Measurements from ENCODE around the gene RFX7.
A peak's percentile ranks its signal among the peaks of the same experiment; 100 is the strongest.

RFX7 gene

DNA sequence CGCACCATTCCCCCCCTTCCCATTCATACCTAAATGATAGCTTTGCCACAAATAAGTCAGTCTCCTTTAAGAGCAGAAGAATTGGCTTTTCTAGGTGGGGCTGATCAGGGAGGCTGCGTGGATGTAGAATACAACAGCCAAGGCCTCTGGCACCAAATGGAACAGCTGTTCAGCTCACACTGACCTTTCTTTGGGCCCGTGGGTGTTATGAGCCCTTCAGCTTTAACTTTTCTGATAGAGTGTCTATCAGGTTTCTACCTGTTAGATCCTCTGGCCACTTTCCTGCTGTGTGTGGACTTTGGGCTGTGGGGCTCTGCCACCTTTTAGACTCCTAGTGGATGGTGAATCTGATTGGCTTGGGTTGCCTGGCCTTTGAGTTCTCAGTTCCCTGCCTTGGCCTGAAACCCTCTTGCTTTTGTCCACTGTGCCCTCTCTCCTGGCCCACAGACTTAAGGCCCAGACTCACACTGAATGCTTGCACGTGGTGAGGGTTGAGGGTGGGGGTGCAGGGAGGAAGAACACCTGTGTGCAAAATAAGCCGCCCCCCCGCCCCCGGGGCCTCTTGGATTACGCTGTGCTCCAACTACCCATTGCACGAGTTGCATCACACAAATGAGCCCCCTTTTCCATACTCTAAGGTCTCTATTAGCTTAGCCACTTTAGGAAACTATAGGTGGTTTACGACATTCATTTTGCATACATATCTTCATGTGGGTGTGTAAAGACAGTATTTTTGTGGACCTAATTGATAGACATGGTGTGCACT is 1.3 kb upstream of the RFX7 start:
- Histone ChIP-seq H3K36me3 (ENCODE audit: insufficient read depth, low read length) (peaks cover 2% of the 10 kb centered on the region), H4K20me1 (ENCODE audit: insufficient read depth, low read length) (peaks cover 5% of the 10 kb centered on the region; the same call in 1 of the 2 replicates), H3K4me3 (ENCODE audit: low read depth in 1 of 2, low read length in 2 of 2) (peak overlapping the region; percentile 49 to 62; a peak in 3 of 4 replicates), H3K9me3 (ENCODE audit: insufficient read depth, low read length, severe bottlenecking) (no peaks in the 10 kb centered on the region), H3K4me2 (ENCODE audit: insufficient read depth, low read length) (peak overlapping the region; percentile 70), H3K27me3 (ENCODE audit: insufficient read depth, low read length, poor library complexity) (no peaks in the 10 kb centered on the region), H3K4me1 (ENCODE audit: insufficient read depth, low read length) (peaks cover 41% of the 10 kb centered on the region), H3K27ac (ENCODE audit: low read length) (peak overlapping the region; percentile 97), H3K9ac (ENCODE audit: low read depth, low read length) (peak overlapping the region; percentile 87), H3K79me2 (ENCODE audit: insufficient read depth, low read length) (peaks cover 53% of the 10 kb centered on the region), H2AFZ (ENCODE audit: low read depth, low read length) (peak overlapping the region; percentile 66)
- ATAC-seq (ENCODE audit: insufficient read depth, low read depth), result peak; percentile 17
- DNase-seq, result peak; percentile 76
- no peak for TF ChIP-seq EZH2 (IDR thresholded peaks at IDR 0.05; ENCODE audit: borderline replicate concordance, low read depth, low read length, severe bottlenecking)
- TF ChIP-seq, protein P1, sequence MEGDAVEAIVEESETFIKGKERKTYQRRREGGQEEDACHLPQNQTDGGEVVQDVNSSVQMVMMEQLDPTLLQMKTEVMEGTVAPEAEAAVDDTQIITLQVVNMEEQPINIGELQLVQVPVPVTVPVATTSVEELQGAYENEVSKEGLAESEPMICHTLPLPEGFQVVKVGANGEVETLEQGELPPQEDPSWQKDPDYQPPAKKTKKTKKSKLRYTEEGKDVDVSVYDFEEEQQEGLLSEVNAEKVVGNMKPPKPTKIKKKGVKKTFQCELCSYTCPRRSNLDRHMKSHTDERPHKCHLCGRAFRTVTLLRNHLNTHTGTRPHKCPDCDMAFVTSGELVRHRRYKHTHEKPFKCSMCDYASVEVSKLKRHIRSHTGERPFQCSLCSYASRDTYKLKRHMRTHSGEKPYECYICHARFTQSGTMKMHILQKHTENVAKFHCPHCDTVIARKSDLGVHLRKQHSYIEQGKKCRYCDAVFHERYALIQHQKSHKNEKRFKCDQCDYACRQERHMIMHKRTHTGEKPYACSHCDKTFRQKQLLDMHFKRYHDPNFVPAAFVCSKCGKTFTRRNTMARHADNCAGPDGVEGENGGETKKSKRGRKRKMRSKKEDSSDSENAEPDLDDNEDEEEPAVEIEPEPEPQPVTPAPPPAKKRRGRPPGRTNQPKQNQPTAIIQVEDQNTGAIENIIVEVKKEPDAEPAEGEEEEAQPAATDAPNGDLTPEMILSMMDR (IDR thresholded peaks at IDR 0.05; ENCODE audit: borderline replicate concordance, extremely low read depth, low read length, poor library complexity, severe bottlenecking), result no peak

DNA sequence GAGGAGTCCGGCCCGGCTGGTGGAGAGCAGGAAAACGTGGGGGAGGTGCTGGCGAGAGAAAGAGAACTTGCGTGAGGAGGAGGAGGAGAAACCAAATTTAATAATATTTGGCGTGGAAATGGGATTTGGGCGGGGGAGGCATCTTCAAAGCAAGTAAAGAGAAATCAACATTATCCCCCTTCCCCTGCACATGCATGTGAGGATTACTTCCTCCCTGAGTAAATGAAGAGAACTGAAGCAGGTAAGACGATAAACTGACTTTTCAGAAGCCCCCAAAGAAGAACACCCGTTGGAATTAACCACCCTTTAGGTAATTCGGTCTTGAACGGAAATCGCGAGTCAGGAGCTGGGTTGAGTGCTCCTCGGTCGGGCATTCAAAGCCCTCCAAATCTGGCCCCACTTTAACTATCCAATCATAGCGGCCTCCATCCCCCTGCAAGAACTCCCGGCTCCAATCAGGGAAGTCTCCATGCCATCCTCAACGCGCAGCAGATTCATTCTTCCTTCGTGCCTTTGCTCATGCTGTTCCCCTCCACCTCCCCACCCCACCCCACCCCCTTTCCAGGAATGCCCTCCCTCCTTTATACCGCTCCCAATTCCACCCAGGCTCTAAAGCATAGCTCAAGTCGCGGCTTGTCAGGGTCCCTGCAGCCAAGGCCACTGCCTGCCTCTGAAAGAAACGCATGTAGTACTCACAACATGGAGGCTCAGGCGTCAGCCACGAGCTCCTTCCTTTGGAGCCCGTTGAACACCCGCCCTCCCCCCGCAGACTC is 545 bp upstream of the RFX7 start:
- Histone ChIP-seq H3K36me3 (ENCODE audit: insufficient read depth, low read length) (peaks cover 7% of the 10 kb centered on the region), H4K20me1 (ENCODE audit: insufficient read depth, low read length) (peaks cover 5% of the 10 kb centered on the region; the same call in 1 of the 2 replicates), H3K27me3 (ENCODE audit: insufficient read depth, low read length, poor library complexity) (no peaks in the 10 kb centered on the region), H2AFZ (ENCODE audit: low read depth, low read length) (peak overlapping the region; percentile 66), H3K4me1 (ENCODE audit: insufficient read depth, low read length) (peaks cover 47% of the 10 kb centered on the region), H3K27ac (ENCODE audit: low read length) (peak overlapping the region; percentile 97), H3K4me3 (ENCODE audit: low read depth in 1 of 2, low read length in 2 of 2) (peak overlapping the region; percentile 49 to 62; a peak in 3 of 4 replicates), H3K9ac (ENCODE audit: low read depth, low read length) (peak overlapping the region; percentile 87), H3K79me2 (ENCODE audit: insufficient read depth, low read length) (peaks cover 60% of the 10 kb centered on the region), H3K4me2 (ENCODE audit: insufficient read depth, low read length) (peak overlapping the region; percentile 70), H3K9me3 (ENCODE audit: insufficient read depth, low read length, severe bottlenecking) (no peaks in the 10 kb centered on the region)
- DNase-seq, result peak; percentile 84
- peak; percentile 70 for ATAC-seq (ENCODE audit: insufficient read depth, low read depth)
- TF ChIP-seq EZH2 (IDR thresholded peaks at IDR 0.05; ENCODE audit: borderline replicate concordance, low read depth, low read length, severe bottlenecking), result no peak
- TF ChIP-seq, protein P1 (IDR thresholded peaks at IDR 0.05; ENCODE audit: borderline replicate concordance, extremely low read depth, low read length, poor library complexity, severe bottlenecking), result no peak

DNA sequence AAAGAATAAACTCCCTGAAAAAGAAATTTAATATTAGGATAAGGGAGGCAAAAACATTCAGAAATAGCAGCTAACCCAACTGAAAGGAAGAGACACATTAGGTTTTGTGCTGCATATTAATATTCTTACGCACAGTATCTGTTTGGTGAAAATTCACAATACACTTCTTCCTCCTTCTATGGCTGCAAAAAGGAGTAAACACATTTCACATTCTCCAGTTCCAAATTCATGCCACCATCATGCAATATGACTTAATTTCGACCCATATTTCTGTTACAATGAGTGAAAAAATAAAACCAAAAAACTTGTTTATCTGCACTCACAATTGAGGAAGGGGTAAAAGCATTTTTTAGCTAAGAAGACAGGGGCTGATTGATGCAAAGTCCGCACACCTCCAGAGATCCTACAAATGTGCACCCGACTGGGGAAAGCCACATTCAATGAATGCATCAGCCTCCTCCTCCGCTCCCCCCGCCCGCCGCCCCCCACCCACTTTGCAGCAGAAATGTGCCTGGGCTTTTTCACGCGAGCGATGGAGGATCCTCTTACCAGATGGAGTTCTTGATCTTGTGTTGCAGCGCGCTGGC is 1.0 kb downstream of the RFX7 start:
- Histone ChIP-seq H3K4me3 (ENCODE audit: low read depth in 1 of 2, low read length in 2 of 2) (peak overlapping the region; percentile 62 to 63), H4K20me1 (ENCODE audit: insufficient read depth, low read length) (peaks cover 5% of the 10 kb centered on the region; the same call in 1 of the 2 replicates), H3K27me3 (ENCODE audit: insufficient read depth, low read length, poor library complexity) (no peaks in the 10 kb centered on the region), H3K79me2 (ENCODE audit: insufficient read depth, low read length) (peaks cover 76% of the 10 kb centered on the region), H3K27ac (ENCODE audit: low read length) (peak overlapping the region; percentile 97), H3K36me3 (ENCODE audit: insufficient read depth, low read length) (peaks cover 20% of the 10 kb centered on the region), H3K4me2 (ENCODE audit: insufficient read depth, low read length) (peak overlapping the region; percentile 78), H3K9ac (ENCODE audit: low read depth, low read length) (peak overlapping the region; percentile 87), H2AFZ (ENCODE audit: low read depth, low read length) (peak overlapping the region; percentile 54), H3K9me3 (ENCODE audit: insufficient read depth, low read length, severe bottlenecking) (no peaks in the 10 kb centered on the region), H3K4me1 (ENCODE audit: insufficient read depth, low read length) (peaks cover 47% of the 10 kb centered on the region)
- DNase-seq (no peak), ATAC-seq (ENCODE audit: insufficient read depth, low read depth) (peak; percentile 7)
- TF ChIP-seq EZH2 (IDR thresholded peaks at IDR 0.05; ENCODE audit: borderline replicate concordance, low read depth, low read length, severe bottlenecking), result no peak
- TF ChIP-seq, protein P1 (IDR thresholded peaks at IDR 0.05; ENCODE audit: borderline replicate concordance, extremely low read depth, low read length, poor library complexity, severe bottlenecking), result no peak

All from DND-41 (cell line).